HG02840 (cell line): Measurements from ENCODE around the gene KIRREL3.

Source experiments
- ATAC-seq: cut with Tn5 transposase; IDR thresholded peaks from one replicate; pipeline ENCODE4 v1.9.1; 2021; ENCODE audit warnings: mild to moderate bottlenecking, moderate library complexity, moderate number of reproducible peaks; ENCODE audit not compliant: unreplicated experiment, low FRiP score

The KIRREL3 gene

GRCh38 chr11:126654886-126655806, 345.4 kb downstream of the KIRREL3 start:
- ATAC-seq: no peak

DNA sequence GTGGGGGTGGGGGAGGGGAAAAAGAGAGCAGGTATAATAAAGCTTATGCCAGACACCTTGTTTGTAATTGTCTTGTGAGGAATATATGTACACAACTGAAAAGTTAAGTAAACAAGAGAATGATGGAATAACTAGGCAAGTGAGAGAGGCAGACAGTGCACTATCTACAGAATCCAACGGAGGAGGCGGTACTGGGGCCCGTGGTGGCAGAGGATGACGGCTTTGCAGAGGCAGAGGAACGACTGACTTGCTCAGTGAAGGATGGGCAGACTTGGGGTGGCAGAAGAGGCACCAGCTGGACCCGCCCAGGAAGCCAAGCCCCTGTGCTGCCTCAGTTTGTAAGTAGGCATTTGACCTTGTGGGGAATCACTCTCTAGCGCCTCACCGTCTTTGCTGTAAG, 347.5 kb downstream of the KIRREL3 start:
- no peak for ATAC-seq

DNA sequence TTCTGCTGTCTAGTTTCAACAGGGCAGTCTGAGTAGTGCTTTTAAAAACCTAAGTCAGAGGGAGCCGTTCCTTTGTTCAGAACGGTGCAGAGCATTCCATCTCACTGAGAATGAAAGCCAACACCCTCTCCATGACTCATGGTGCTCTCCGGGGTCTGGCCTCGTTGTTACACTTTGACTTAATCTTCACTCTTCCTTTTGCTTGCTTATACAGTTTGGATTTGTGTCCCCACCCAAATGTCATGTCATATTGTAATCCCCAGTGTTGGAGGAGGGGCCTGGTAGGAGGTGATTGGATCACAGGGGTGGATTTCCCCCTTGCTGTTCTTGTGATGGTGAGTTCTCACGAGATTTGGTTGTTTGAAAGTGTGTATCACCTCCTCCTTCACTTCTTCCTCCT, 352.8 kb downstream of the KIRREL3 start:
- no peak for ATAC-seq

GRCh38 chr11:126646701-126647557, 353.6 kb downstream of the KIRREL3 start:
- ATAC-seq: no peak

DNA sequence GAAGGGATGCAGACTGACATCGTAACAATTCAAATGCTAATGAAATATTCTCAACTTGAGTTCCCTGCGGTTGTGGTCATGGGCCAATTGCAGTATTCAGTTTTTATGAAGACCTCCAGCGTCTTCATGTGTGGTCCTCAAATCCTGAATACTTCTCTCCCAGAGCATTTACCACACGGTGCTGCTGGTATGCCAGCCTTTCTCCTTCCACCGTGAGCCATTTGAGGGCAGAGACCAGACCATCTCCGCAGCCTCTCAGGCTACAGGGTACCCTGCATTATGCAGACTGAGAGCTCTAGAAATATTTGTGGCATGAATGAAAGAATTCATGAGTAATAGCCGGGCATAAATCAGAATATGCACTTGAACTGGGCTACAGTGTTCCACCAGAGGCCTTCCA, 355.4 kb downstream of the KIRREL3 start:
- ATAC-seq: no peak

GRCh38 chr11:126640186-126640585, 360.4 kb downstream of the KIRREL3 start:
- ATAC-seq: no peak

- no peak for ATAC-seq
These were observed 360.9 kb downstream of the KIRREL3 start for GRCh38 chr11:126639692-126640091.

- no peak for ATAC-seq
These were observed 361.9 kb downstream of the KIRREL3 start for GRCh38 chr11:126638648-126639047.

- no peak for ATAC-seq
These were observed 362.8 kb downstream of the KIRREL3 start for GRCh38 chr11:126637795-126638175.

GRCh38 chr11:126636911-126637794, 363.4 kb downstream of the KIRREL3 start:
- ATAC-seq: no peak

- ATAC-seq: no peak
These were observed 365.1 kb downstream of the KIRREL3 start for GRCh38 chr11:126635511-126635910.

DNA sequence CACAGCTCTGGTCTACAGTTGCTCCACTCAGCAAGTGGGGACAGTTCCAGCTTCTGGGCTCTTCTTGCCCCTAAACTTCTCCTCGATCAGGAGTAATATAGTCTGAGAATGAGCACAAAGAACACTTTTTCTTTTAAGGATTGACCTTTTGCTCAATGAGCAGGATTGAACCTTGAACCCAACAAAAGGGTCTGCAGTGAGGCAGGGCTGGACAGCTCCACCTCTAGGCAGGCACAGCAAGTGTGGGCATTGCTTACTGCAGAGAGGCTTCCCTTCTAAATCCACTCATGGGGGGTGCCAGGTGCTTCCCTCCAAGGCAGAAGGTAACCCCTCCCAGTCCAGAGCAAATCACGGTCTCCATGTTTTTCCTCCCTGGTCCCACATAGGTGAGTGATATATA, 365.6 kb downstream of the KIRREL3 start:
- no peak for ATAC-seq

DNA sequence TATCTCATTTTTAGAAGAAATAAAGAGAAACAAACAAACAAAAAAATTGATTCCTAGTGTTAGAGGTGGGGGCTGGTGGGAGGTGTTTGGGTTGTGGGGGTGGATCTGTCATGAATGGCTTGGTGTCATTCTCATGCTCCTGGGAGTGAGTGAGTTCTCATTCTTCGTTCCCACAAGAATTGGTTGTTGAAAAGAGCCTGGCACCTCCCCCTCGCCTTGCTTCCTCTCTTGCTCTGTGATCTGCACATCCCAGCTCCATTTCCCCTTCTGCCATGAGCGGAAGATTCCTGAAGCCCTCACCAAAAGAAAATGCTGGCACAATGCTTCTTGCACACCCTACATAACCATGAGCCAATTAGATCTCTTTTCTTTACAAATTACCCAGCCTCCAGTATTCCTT, 367.2 kb downstream of the KIRREL3 start:
- no peak for ATAC-seq

GRCh38 chr11:126630893-126631798, 369.4 kb downstream of the KIRREL3 start:
- ATAC-seq: no peak

DNA sequence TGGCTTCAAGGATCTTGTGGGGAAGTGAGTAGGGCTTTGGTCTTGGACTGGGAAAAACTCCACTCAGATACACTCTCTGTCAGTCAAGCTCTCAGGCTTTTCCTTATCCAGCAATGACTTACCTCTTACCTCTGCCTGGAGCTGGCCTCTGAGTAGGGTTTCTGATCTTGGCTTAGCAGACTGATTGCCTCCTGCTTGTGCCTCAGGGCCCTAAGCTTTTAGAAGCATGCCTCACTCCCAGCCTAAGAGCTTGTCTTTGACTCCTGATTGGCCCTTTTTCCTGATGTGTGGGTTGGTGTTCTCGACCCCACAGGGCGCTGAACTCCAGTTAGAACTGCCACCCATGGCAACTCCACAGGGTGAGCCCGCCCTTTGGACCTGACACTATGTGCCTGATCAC, 370.1 kb downstream of the KIRREL3 start:
- no peak for ATAC-seq

- no peak for ATAC-seq
These were observed 371.6 kb downstream of the KIRREL3 start for GRCh38 chr11:126628790-126629621.

GRCh38 chr11:126628450-126628789, 372.1 kb downstream of the KIRREL3 start:
- ATAC-seq: no peak

GRCh38 chr11:126627421-126627820, 373.1 kb downstream of the KIRREL3 start:
- ATAC-seq: no peak

DNA sequence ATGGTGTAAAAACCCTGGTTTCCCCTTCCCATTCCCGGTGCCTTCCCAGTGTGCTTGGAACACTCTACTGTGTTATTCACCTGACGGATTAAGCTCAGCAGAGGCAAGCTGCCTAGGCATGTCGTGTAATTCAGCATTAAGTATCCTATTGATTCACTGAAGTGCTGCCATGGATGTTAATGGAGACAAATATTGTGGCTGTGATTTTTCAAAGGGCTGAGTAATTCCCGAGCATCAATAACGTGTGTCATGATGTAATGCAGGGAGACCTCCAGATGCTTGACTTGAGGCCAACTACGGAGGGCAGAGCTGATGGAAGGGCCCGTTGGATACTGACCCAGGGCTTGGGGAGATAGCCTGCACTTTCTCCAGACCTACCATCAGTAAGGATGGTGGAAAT, 376.1 kb downstream of the KIRREL3 start:
- no peak for ATAC-seq
